T1000 (cell line): ENCODE measurements around the gene DYNLT1.
"Not testable (repeated sequence)": the region's sequence is repeated elsewhere in the genome, so short reads cannot be mapped to it uniquely, and the experiment has no call there.

Experiments used
- DNase-seq: peaks from one replicate; lab custom pipeline; 2025; ENCODE audit warnings: mixed read lengths; lab: John Stamatoyannopoulos, UW

DYNLT1 gene

GRCh38 chr6:158644231-158645063 lies at the start of gene DYNLT1:
Gene DYNLT1 (minus strand): TSS chr6:158644743. CDS start chr6:158644708, 35 bp downstream.
- DNase-seq: peak; percentile 89

- no peak for DNase-seq
Measured at GRCh38 chr6:158688860-158689259, 44.3 kb upstream of the DYNLT1 start.

GRCh38 chr6:158687506-158687905 lies 43.0 kb upstream of the DYNLT1 start:
- DNase-seq: no peak

- no peak for DNase-seq
Measured at GRCh38 chr6:158686791-158687381, 42.3 kb upstream of the DYNLT1 start.

GRCh38 chr6:158686311-158686710 lies 41.8 kb upstream of the DYNLT1 start:
- DNase-seq: no peak

- no peak for DNase-seq
Measured at GRCh38 chr6:158684745-158685324, 40.3 kb upstream of the DYNLT1 start.

GRCh38 chr6:158684311-158684710 lies 39.8 kb upstream of the DYNLT1 start:
- DNase-seq: no peak

GRCh38 chr6:158680481-158680880 lies 35.9 kb upstream of the DYNLT1 start:
- DNase-seq: no peak

- DNase-seq: no peak
Measured at GRCh38 chr6:158680015-158680414, 35.5 kb upstream of the DYNLT1 start.

- DNase-seq: no peak
Measured at GRCh38 chr6:158677906-158678578, 33.5 kb upstream of the DYNLT1 start.

- not testable (repeated sequence) for DNase-seq
Measured at GRCh38 chr6:158677094-158677493, 32.6 kb upstream of the DYNLT1 start.

GRCh38 chr6:158674342-158675131 lies 30.0 kb upstream of the DYNLT1 start:
- DNase-seq: no peak

- no peak for DNase-seq
Measured at GRCh38 chr6:158672726-158673125, 28.2 kb upstream of the DYNLT1 start.

GRCh38 chr6:158672119-158672518 lies 27.6 kb upstream of the DYNLT1 start:
- not testable (repeated sequence) for DNase-seq

GRCh38 chr6:158669145-158670035 lies 24.8 kb upstream of the DYNLT1 start:
- no peak for DNase-seq

- no peak for DNase-seq
Measured at GRCh38 chr6:158668707-158669103, 24.2 kb upstream of the DYNLT1 start.

GRCh38 chr6:158667360-158667981 lies 22.9 kb upstream of the DYNLT1 start:
- no peak for DNase-seq

- no peak for DNase-seq
Measured at GRCh38 chr6:158666628-158667359, 22.3 kb upstream of the DYNLT1 start.

GRCh38 chr6:158665332-158665731 lies 20.8 kb upstream of the DYNLT1 start:
- no peak for DNase-seq
